ENCODE data around the gene USP38. TPM values are rescaled to one million over a fixed set of nuclear protein-coding genes. Genes with fewer than 3 reads are reported as not detected.
"Not testable (repeated sequence)": the region's sequence is repeated elsewhere in the genome, so short reads cannot be mapped to it uniquely, and the experiment has no call there.

USP38 gene
- total RNA-seq, 2 experiments from 2014 or later = 23.3 to 24.7 TPM

- CTCF ChIA-PET = no interaction called here
- no peak for DNase-seq
- H3K27me3 Mint-ChIP-seq = peaks cover 2% of the 10 kb centered on the region
These were observed 68.4 kb downstream of the USP38 start for GRCh38 chr4:143253166-143253565.

GRCh38 chr4:143254491-143255226 is 69.9 kb downstream of the USP38 start:
- Mint-ChIP-seq H3K9me3 (peaks cover 5% of the 10 kb centered on the region), H3K36me3 (ENCODE audit: low read depth) (no peaks in the 10 kb centered on the region), H3K27ac (no peak overlapping the region), H3K27me3 (peaks cover 2% of the 10 kb centered on the region), H3K4me3 (no peak overlapping the region), H3K4me1 (no peaks in the 10 kb centered on the region)
- ChIA-PET POLR2A (no interaction called here), CTCF (no interaction called here)
- DNase-seq = no peak

More at GRCh38 chr4:143253166-143253565, 68.4 kb downstream of the USP38 start:
- no peaks in the 10 kb centered on the region for H3K4me1 Mint-ChIP-seq
- POLR2A ChIA-PET = no interaction called here
- H3K9me3 Mint-ChIP-seq = no peaks in the 10 kb centered on the region
- no peaks in the 10 kb centered on the region for H3K36me3 Mint-ChIP-seq (ENCODE audit: low read depth)
- no peak overlapping the region for H3K4me3 Mint-ChIP-seq
- H3K27ac Mint-ChIP-seq = no peak overlapping the region

- Mint-ChIP-seq H3K36me3 (ENCODE audit: low read depth) (no peaks in the 10 kb centered on the region), H3K27ac (no peak overlapping the region), H3K4me1 (no peaks in the 10 kb centered on the region), H3K9me3 (peaks cover 5% of the 10 kb centered on the region), H3K27me3 (peaks cover 2% of the 10 kb centered on the region), H3K4me3 (no peak overlapping the region)
- ChIA-PET POLR2A (no interaction called here), CTCF (no interaction called here)
- DNase-seq = no peak
These were observed 71.7 kb downstream of the USP38 start for GRCh38 chr4:143256456-143256855.

GRCh38 chr4:143257356-143257755 is 72.6 kb downstream of the USP38 start:
- no peak overlapping the region for H3K27ac Mint-ChIP-seq
- H3K9me3 Mint-ChIP-seq = peaks cover 5% of the 10 kb centered on the region
- DNase-seq = no peak
- H3K4me1 Mint-ChIP-seq = no peaks in the 10 kb centered on the region
- no peak overlapping the region for H3K4me3 Mint-ChIP-seq
- POLR2A ChIA-PET = no interaction called here
- CTCF ChIA-PET = interaction anchor here (0.5 kb wide), 1 partner anchor 121 kb away, joined by 3 read pairs; no protein-coding TSS in a partner anchor
- no peaks in the 10 kb centered on the region for H3K36me3 Mint-ChIP-seq (ENCODE audit: low read depth)
- peaks cover 2% of the 10 kb centered on the region for H3K27me3 Mint-ChIP-seq

GRCh38 chr4:143260750-143261149 is 76.0 kb downstream of the USP38 start:
- no peak for DNase-seq
- no peak overlapping the region for H3K4me3 Mint-ChIP-seq
- peaks cover 6% of the 10 kb centered on the region for H3K9me3 Mint-ChIP-seq
- no peaks in the 10 kb centered on the region for H3K27me3 Mint-ChIP-seq
- CTCF ChIA-PET = interaction anchor here (1.2 kb wide), 1 partner anchor 35 kb away, joined by 3 read pairs; no protein-coding TSS in a partner anchor
- H3K36me3 Mint-ChIP-seq (ENCODE audit: low read depth) = no peaks in the 10 kb centered on the region
- H3K27ac Mint-ChIP-seq = no peak overlapping the region
- no peaks in the 10 kb centered on the region for H3K4me1 Mint-ChIP-seq
- POLR2A ChIA-PET = no interaction called here

- H3K27me3 Mint-ChIP-seq = no peaks in the 10 kb centered on the region
- peaks cover 18% of the 10 kb centered on the region for H3K9me3 Mint-ChIP-seq
- no peaks in the 10 kb centered on the region for H3K36me3 Mint-ChIP-seq (ENCODE audit: low read depth)
- H3K4me1 Mint-ChIP-seq = no peaks in the 10 kb centered on the region
- CTCF ChIA-PET = no interaction called here
- H3K27ac Mint-ChIP-seq = no peak overlapping the region
- no peak overlapping the region for H3K4me3 Mint-ChIP-seq
- POLR2A ChIA-PET = no interaction called here
- no peak for DNase-seq
These were observed 78.1 kb downstream of the USP38 start for GRCh38 chr4:143262838-143263237.

GRCh38 chr4:143267690-143268089 is 83.0 kb downstream of the USP38 start:
- H3K27ac Mint-ChIP-seq; H3K36me3 Mint-ChIP-seq (ENCODE audit: low read depth); H3K4me1 Mint-ChIP-seq; H3K4me3 Mint-ChIP-seq; H3K27me3 Mint-ChIP-seq; DNase-seq; POLR2A ChIA-PET: not testable (repeated sequence)
- CTCF ChIA-PET = interaction anchor here (0.9 kb wide), 1 partner anchor 9 kb away, joined by 3 read pairs; no protein-coding TSS in a partner anchor
- H3K9me3 Mint-ChIP-seq = peaks cover 17% of the 10 kb centered on the region

GRCh38 chr4:143270256-143270838 is 85.6 kb downstream of the USP38 start:
- Mint-ChIP-seq H3K27me3 (peaks cover 2% of the 10 kb centered on the region), H3K4me3 (no peak overlapping the region), H3K4me1 (no peaks in the 10 kb centered on the region), H3K9me3 (peaks cover 15% of the 10 kb centered on the region), H3K36me3 (ENCODE audit: low read depth) (no peaks in the 10 kb centered on the region), H3K27ac (no peak overlapping the region)
- ChIA-PET POLR2A (no interaction called here), CTCF (no interaction called here)
- DNase-seq = no peak

Other genes starting within 250 kb of the USP38 start
- gene GAB1, start 152.0 kb downstream of the USP38 start, total RNA-seq = under 1 TPM; 0.60 to 0.75 TPM